ENCODE data around the gene LRMDA. TPM values are rescaled to one million over a fixed set of nuclear protein-coding genes. Genes with fewer than 3 reads are reported as not detected.

LRMDA gene
- total and polyA plus RNA-seq, 2 of the 13 experiments (the other 11 are each of a cell fraction or from before 2014, with no cell fraction given) = 13.4 to 22.0 TPM

- TF ChIP-seq KAT2B (IDR thresholded peaks at IDR 0.05; ENCODE audit: borderline replicate concordance, low read depth, low read length) (no peak), ZNF687 (CRISPR knock-in tag; IDR thresholded peaks at IDR 0.05) (peak; percentile 85), PRDM4 (CRISPR knock-in tag; IDR thresholded peaks at IDR 0.05; ENCODE audit: borderline replicate concordance) (no peak), THAP11 (CRISPR knock-in tag; IDR thresholded peaks at IDR 0.05) (peak; percentile 33; the same call in 1 of the 2 replicates), AKNA (CRISPR knock-in tag; IDR thresholded peaks at IDR 0.05; ENCODE audit: borderline replicate concordance) (peak; percentile 81; the same call in 1 of the 2 replicates), SKI (IDR thresholded peaks at IDR 0.05; ENCODE audit: partially characterized antibody) (peak; percentile 71), ZNF740 (CRISPR knock-in tag; IDR thresholded peaks at IDR 0.05) (no peak), THAP7 (CRISPR knock-in tag; IDR thresholded peaks at IDR 0.05) (0 out of 2 replicates have a peak, but pooled peaks have one; percentile 23), CENPT (CRISPR knock-in tag; IDR thresholded peaks at IDR 0.05; ENCODE audit: low read depth) (no peak), HNRNPUL1 (IDR thresholded peaks at IDR 0.05; ENCODE audit: low read depth, low read length) (peak; percentile 69; the same call in 1 of the 2 replicates), TBL1XR1 (IDR thresholded peaks at IDR 0.05; ENCODE audit: borderline replicate concordance, low read length, partially characterized antibody) (peak; percentile 71), ZBTB8A (CRISPR knock-in tag; IDR thresholded peaks at IDR 0.05; ENCODE audit: borderline replicate concordance, low read depth) (no peak), ZNF20 (CRISPR knock-in tag; IDR thresholded peaks at IDR 0.05) (no peak)
Observed at GRCh38 chr10:76033457-76034196, 602.2 kb downstream of the LRMDA start (continued).

All from HepG2 (cell line).